Caco-2 (cell line): ENCODE data around the gene DNAAF8. TPM values are rescaled to one million over a fixed set of nuclear protein-coding genes. Genes with fewer than 3 reads are reported as not detected.

ENCODE experiments used
- BruUV-seq: library from RNA; stranded (reverse); fragments of 400-500 nt; replicated peaks from 2 replicates; lab custom pipeline; 2021; lab: Mats Ljungman, UMichigan
- CTCF ChIA-PET: fragments of 300-600 bp; sonication (Branson Sonifier 250); formaldehyde crosslinking; loops from one replicate; lab custom pipeline; 2022; ENCODE audit warnings: antibody characterized with exemption; lab: Charles Lee
- POLR2A ChIA-PET: fragments of 300-600 bp; sonication (Branson Sonifier 250); formaldehyde crosslinking; loops from one replicate; lab custom pipeline; 2022; ENCODE audit warnings: antibody characterized with exemption; lab: Charles Lee
- DNase-seq, 2 experiments: peaks; one replicate each; pipeline versions ENCODE4 v3.0.0 to v3.0.0-alpha.2; 2020 to 2022
- H3K27me3 ChIP-seq: replicated peaks from 2 replicates; pipeline ENCODE4 v1.6.0; 2011; ENCODE audit warnings: low read length; ENCODE audit not compliant: control insufficient read depth, insufficient read depth
- H3K36me3 ChIP-seq: 2 replicates; pipeline ENCODE4 v1.5.1; 2011; ENCODE audit warnings: low read length; ENCODE audit not compliant: control insufficient read depth, insufficient read depth
- H3K4me1 ChIP-seq: fragments of 250-450 bp; sonication (Bioruptor Pico); 2 replicates; pipeline ENCODE4 v1.5.1; 2020; ENCODE audit warnings: mild to moderate bottlenecking
- H3K4me3 ChIP-seq: 2 replicates; pipeline ENCODE4 v1.5.1; 2011; ENCODE audit warnings: low read depth, mild to moderate bottlenecking, control low read depth, low read length
- H3K9me3 ChIP-seq: fragments of 250-450 bp; sonication (Bioruptor Pico); 2 replicates; pipeline ENCODE4 v1.5.1; 2020; ENCODE audit warnings: mild to moderate bottlenecking, moderate library complexity
- H3K27ac Mint-ChIP-seq: one replicate; pipeline ENCODE4 v1.8.0; 2022; ENCODE audit warnings: mixed read lengths; ENCODE audit not compliant: unreplicated experiment
- H3K27me3 Mint-ChIP-seq: one replicate; pipeline ENCODE4 v1.8.0; 2022; ENCODE audit warnings: mixed read lengths; ENCODE audit not compliant: insufficient read depth, unreplicated experiment
- H3K36me3 Mint-ChIP-seq: one replicate; pipeline ENCODE4 v1.8.0; 2022; ENCODE audit warnings: mild to moderate bottlenecking, mixed read lengths; ENCODE audit not compliant: insufficient read depth, unreplicated experiment
- H3K4me1 Mint-ChIP-seq: one replicate; pipeline ENCODE4 v1.8.0; 2022; ENCODE audit warnings: low read depth, mixed read lengths; ENCODE audit not compliant: unreplicated experiment
- H3K4me3 Mint-ChIP-seq: one replicate; pipeline ENCODE4 v1.8.0; 2022; ENCODE audit warnings: mild to moderate bottlenecking, moderate library complexity, mixed read lengths; ENCODE audit not compliant: unreplicated experiment
- H3K9me3 Mint-ChIP-seq: one replicate; pipeline ENCODE4 v1.8.0; 2022; ENCODE audit warnings: mixed read lengths; ENCODE audit not compliant: unreplicated experiment
- CTCF ChIP-seq, 2 experiments: fragments of 200-600 bp in 1 of 2; IDR thresholded peaks; 1 replicate in 1 of 2; 2 replicates in 1 of 2; pipeline versions ENCODE4 v1.5.1 to v1.8.0; 2011 to 2022; ENCODE audit warnings: antibody characterized with exemption in 1 of 2, control low read depth in 1 of 2, inconsistent platforms in 1 of 2, low read depth in 1 of 2, low read length in 1 of 2, mild to moderate bottlenecking in 1 of 2, moderate library complexity in 1 of 2; ENCODE audit not compliant: insufficient read depth in 1 of 2, severe bottlenecking in 1 of 2, unreplicated experiment in 1 of 2
- intact Hi-C: fragments of 100-400 bp; cut with micrococcal nuclease; formaldehyde crosslinking; loops from one replicate; pipeline ENCODE4 v1.10.0; 2022; ENCODE audit not compliant: unreplicated experiment
- total RNA-seq: library from RNA; stranded (reverse); gene quantifications from 2 replicates; pipeline ENCODE4 v1.2.3, GENCODE V29; 2022

The DNAAF8 gene
- total RNA-seq, 1 experiment from 2014 or later = 0.54 TPM

GRCh38 chr16:4685776-4686496, 48.4 kb upstream of the DNAAF8 start:
- BruUV-seq = no TSS peak
- Mint-ChIP-seq H3K27ac (no peak overlapping the region), H3K4me1 (no peaks in the 10 kb centered on the region), H3K4me3 (no peak overlapping the region), H3K27me3 (no peaks in the 10 kb centered on the region), H3K36me3 (peaks cover 11% of the 10 kb centered on the region), H3K9me3 (no peaks in the 10 kb centered on the region)
- TF ChIP-seq CTCF (IDR thresholded peaks at IDR 0.05; ENCODE audit: insufficient read depth in 1 of 2, low read depth in 1 of 2, low read length in 1 of 2, severe bottlenecking in 1 of 2, unreplicated experiment in 1 of 2) = no peak
- H3K9me3 ChIP-seq = no peaks in the 10 kb centered on the region
- ChIA-PET POLR2A (no interaction called here), CTCF (no interaction called here)
- DNase-seq = no peak
- H3K27me3 ChIP-seq = no peaks in the 10 kb centered on the region
- no peaks in the 10 kb centered on the region for H3K4me1 ChIP-seq
- H3K4me3 ChIP-seq = no peak overlapping the region
- H3K36me3 ChIP-seq = peaks cover 7% of the 10 kb centered on the region
- intact Hi-C loops = no loop called here

GRCh38 chr16:4686497-4687210, 47.7 kb upstream of the DNAAF8 start:
- ChIA-PET CTCF (no interaction called here), POLR2A (no interaction called here)

GRCh38 chr16:4687416-4687815, 46.9 kb upstream of the DNAAF8 start:
- BruUV-seq = no TSS peak
- Mint-ChIP-seq H3K36me3 (peaks cover 3% of the 10 kb centered on the region), H3K4me1 (no peaks in the 10 kb centered on the region), H3K27ac (no peak overlapping the region), H3K9me3 (no peaks in the 10 kb centered on the region), H3K27me3 (no peaks in the 10 kb centered on the region), H3K4me3 (no peak overlapping the region)
- Histone ChIP-seq H3K4me3 (no peak overlapping the region), H3K36me3 (peaks cover 7% of the 10 kb centered on the region), H3K27me3 (no peaks in the 10 kb centered on the region), H3K4me1 (0 out of 2 replicates have a peak, but pooled peaks cover 1% of the 10 kb centered on the region), H3K9me3 (no peaks in the 10 kb centered on the region)
- CTCF ChIA-PET = no interaction called here
- intact Hi-C loops = no loop called here
- DNase-seq = no peak
- POLR2A ChIA-PET = no interaction called here
- TF ChIP-seq CTCF (IDR thresholded peaks at IDR 0.05; ENCODE audit: insufficient read depth in 1 of 2, low read depth in 1 of 2, low read length in 1 of 2, severe bottlenecking in 1 of 2, unreplicated experiment in 1 of 2) = no peak

More at GRCh38 chr16:4686497-4687210, 47.7 kb upstream of the DNAAF8 start:
- intact Hi-C loops = no loop called here
- no peak overlapping the region for H3K4me3 ChIP-seq
- no peak for DNase-seq
- H3K4me1 ChIP-seq = no peaks in the 10 kb centered on the region
- BruUV-seq = no TSS peak
- H3K27me3 ChIP-seq = no peaks in the 10 kb centered on the region
- no peak overlapping the region for H3K4me3 Mint-ChIP-seq
- H3K36me3 Mint-ChIP-seq = peaks cover 4% of the 10 kb centered on the region
- H3K36me3 ChIP-seq = peaks cover 7% of the 10 kb centered on the region
- TF ChIP-seq CTCF (IDR thresholded peaks at IDR 0.05; ENCODE audit: insufficient read depth in 1 of 2, low read depth in 1 of 2, low read length in 1 of 2, severe bottlenecking in 1 of 2, unreplicated experiment in 1 of 2) = no peak
- H3K4me1 Mint-ChIP-seq = no peaks in the 10 kb centered on the region
- no peaks in the 10 kb centered on the region for H3K9me3 Mint-ChIP-seq
- H3K27ac Mint-ChIP-seq = no peak overlapping the region
- no peaks in the 10 kb centered on the region for H3K27me3 Mint-ChIP-seq
- no peaks in the 10 kb centered on the region for H3K9me3 ChIP-seq
